ENCODE results near the gene RNF111. TPM values are rescaled to one million over a fixed set of nuclear protein-coding genes. Genes with fewer than 3 reads are reported as not detected.

Gene RNF111
- total and polyA plus RNA-seq, 9 of the 15 experiments (the other 6 are each of a cell fraction or from before 2014, with no cell fraction given), result 7.9 to 26.0 (median 14.4) TPM

- TF ChIP-seq, protein P1, sequence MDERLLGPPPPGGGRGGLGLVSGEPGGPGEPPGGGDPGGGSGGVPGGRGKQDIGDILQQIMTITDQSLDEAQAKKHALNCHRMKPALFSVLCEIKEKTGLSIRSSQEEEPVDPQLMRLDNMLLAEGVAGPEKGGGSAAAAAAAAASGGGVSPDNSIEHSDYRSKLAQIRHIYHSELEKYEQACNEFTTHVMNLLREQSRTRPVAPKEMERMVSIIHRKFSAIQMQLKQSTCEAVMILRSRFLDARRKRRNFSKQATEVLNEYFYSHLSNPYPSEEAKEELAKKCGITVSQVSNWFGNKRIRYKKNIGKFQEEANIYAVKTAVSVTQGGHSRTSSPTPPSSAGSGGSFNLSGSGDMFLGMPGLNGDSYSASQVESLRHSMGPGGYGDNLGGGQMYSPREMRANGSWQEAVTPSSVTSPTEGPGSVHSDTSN (CRISPR knock-in tag; IDR thresholded peaks at IDR 0.05; ENCODE audit: low read depth), result no peak
- TF ChIP-seq, protein P1 (tag; conservative IDR thresholded peaks at IDR 0.05; ENCODE audit: low read depth), result no peak
- TF ChIP-seq PHB (CRISPR knock-in tag; IDR thresholded peaks at IDR 0.05) (no peak), BACH1 (tag; IDR thresholded peaks at IDR 0.05) (no peak), ELF2 (CRISPR knock-in tag; IDR thresholded peaks at IDR 0.05) (no peak), CBX5 (IDR thresholded peaks at IDR 0.05; ENCODE audit: borderline replicate concordance, low read depth) (no peak), HMG20A (CRISPR knock-in tag; conservative IDR thresholded peaks at IDR 0.05) (no peak), ZBTB9 (CRISPR knock-in tag; IDR thresholded peaks at IDR 0.05) (no peak)
- TF ChIP-seq, protein P2, sequence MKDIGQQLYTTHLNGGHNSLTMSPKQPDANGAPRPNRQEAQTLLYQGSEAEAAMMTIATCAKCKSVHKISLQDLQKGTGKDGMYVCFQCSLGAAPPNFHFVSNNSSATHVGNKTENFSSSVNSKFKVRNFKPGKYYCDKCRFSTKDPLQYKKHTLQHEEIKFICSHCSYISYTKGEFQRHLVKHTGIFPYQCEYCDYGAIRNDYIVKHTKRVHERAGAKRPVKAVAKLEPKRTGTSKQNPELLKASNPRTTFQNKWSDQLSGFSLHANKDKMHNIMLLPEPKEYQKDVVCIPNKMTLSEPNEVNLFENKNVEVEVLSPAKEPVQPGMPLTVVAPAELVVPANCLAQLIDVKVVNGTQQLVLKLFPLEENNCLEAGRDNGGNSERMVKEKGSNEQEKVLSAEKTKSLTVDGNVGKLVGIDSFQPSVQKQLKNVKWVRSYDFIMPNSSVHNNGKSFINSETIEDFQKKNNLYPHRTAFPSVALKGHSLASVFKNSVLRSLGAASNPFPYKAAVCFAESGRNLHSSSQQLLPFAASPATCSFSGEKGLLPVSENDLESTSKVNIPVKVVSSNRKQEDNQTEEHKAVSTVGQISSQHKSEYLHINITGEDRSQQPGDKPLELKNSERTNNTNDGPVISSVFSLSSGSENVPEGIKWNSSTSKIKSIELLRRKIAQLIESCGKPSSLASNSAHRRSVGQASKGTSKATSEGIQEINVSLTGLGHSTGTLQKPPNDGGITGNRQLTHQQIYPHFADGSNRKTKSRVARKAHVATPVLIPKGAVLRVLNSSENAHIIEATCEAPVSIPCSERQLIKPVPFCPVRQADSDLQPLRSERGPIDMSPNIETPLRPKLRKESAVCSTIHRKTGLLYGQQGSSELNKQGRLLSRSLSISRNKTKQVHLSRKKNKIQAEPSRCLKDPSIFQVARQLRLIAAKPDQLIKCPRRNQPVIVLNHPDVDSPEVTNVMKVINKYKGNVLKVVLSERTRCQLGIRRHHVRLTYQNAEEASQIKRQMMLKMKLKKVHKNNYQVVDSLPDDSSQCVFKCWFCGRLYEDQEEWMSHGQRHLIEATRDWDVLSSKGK (CRISPR knock-in tag; IDR thresholded peaks at IDR 0.05), result no peak
Measured at GRCh38 chr15:59069430-59069829, 82.0 kb downstream of the RNF111 start (continued).

Data from K562 (cell line).